Measurements from ENCODE around the gene MT4. TPM values are rescaled to one million over a fixed set of nuclear protein-coding genes. Genes with fewer than 3 reads are reported as not detected.

The MT4 gene
- polyA plus RNA-seq, 2 of the 4 experiments (the other 2 are of a cell fraction) = not detected

DNA sequence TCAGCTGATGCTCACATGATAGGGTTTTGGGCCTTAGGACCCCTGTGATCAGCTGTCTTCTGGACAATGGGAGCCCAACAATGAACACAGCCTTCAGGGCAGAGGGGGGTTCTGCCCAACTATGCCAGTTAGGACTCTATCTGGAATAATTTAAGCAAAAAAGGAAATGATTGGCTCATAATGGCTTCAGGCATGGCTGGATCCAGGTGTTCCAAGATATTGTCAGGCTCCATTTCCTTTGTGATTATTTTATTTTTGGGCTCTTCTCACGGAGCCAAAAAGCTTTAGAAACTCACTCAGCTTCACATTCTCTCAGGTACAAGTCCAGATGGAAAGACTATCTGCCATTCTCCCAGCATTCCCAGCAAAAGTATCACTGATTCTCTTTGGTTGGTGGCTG lies 40.6 kb downstream of the MT4 start:
- whole genome bisulfite sequencing (ENCODE audit: missing lambda C conversion rate) = 100% methylated on average over 1 of the region's 1 CpG
- no peak for FAIRE-seq
- CTCF ChIA-PET = interaction anchor here (1.1 to 19.7 kb wide), 10 partner anchors 11 to 97 kb away, joined by 3 to 340 read pairs (median 6); partner anchors contain the start of genes MT1A, MT1B and MT1F

DNA sequence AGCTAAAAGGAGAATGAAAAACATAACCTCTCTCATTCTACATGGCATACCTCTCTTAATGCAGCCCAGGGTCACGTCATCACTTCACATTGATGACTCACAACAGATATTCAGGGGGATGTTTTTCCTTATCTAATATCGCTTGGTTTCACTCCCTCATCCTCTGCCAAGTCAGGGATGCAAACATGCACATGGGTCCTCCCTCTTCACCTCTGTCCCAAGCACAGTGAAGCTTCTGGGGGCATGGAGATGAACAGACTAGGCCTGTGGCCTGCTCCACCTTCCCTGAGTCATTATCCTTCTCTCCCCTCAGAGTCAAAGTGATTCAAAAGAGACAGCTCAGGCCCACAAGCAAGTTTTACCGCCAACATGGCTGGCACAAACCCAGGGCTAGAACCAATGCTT lies 41.2 kb downstream of the MT4 start:
- WGBS (ENCODE audit: missing lambda C conversion rate) = 17% methylated on average over 3 of the region's 3 CpGs
- Histone ChIP-seq H3K4me2 (peak overlapping the region; percentile 81), H3K27ac (peak overlapping the region; percentile 93 to 96), H3K4me1 (peaks cover 53% of the 10 kb centered on the region), H3K9me3 (no peaks in the 10 kb centered on the region), H3K4me3 (no peak overlapping the region)
- no peak for TF ChIP-seq HOXB5 (CRISPR knock-in tag; IDR thresholded peaks at IDR 0.05)
- no peak for TF ChIP-seq POLR2A (IDR thresholded peaks at IDR 0.05; ENCODE audit: low read length)
- TF ChIP-seq SREBF2 (IDR thresholded peaks at IDR 0.05) = no peak
- no peak for TF ChIP-seq FOXS1 (CRISPR knock-in tag; IDR thresholded peaks at IDR 0.05)
- no peak for TF ChIP-seq CEBPB (IDR thresholded peaks at IDR 0.05)
- TF ChIP-seq ATOH8 (CRISPR knock-in tag; IDR thresholded peaks at IDR 0.05; ENCODE audit: low read depth) = 0 out of 2 replicates have a peak, but pooled peaks have one; percentile 23
- no peak for TF ChIP-seq KDM1A (IDR thresholded peaks at IDR 0.05; ENCODE audit: low read depth)
- TF ChIP-seq, protein P1, sequence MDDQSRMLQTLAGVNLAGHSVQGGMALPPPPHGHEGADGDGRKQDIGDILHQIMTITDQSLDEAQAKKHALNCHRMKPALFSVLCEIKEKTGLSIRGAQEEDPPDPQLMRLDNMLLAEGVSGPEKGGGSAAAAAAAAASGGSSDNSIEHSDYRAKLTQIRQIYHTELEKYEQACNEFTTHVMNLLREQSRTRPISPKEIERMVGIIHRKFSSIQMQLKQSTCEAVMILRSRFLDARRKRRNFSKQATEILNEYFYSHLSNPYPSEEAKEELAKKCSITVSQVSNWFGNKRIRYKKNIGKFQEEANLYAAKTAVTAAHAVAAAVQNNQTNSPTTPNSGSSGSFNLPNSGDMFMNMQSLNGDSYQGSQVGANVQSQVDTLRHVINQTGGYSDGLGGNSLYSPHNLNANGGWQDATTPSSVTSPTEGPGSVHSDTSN (IDR thresholded peaks at IDR 0.05) = no peak
- 0 out of 5 replicates have a peak, but pooled peaks of 1 of the 2 experiments have one; percentile 1 for TF ChIP-seq JUN (IDR thresholded peaks at IDR 0.05)
- no peak for TF ChIP-seq EHF (CRISPR knock-in tag; IDR thresholded peaks at IDR 0.05)
- 0 out of 2 replicates have a peak, but pooled peaks have one; percentile 18 for TF ChIP-seq NFE2L2 (conservative IDR thresholded peaks at IDR 0.05; ENCODE audit: low read length)
- TF ChIP-seq MAX (IDR thresholded peaks at IDR 0.05) = peak; percentile 6; the same call in 1 of the 2 replicates
- no peak for TF ChIP-seq HES2 (IDR thresholded peaks at IDR 0.05)
- no peak for TF ChIP-seq ZFP36 (IDR thresholded peaks at IDR 0.05; ENCODE audit: borderline replicate concordance, partially characterized antibody)
- TF ChIP-seq FOSL2 (IDR thresholded peaks at IDR 0.05) = peak; percentile 59; the same call in 1 of the 2 replicates
- peak; percentile 93 for TF ChIP-seq FOSL2 (CRISPR knock-in tag; IDR thresholded peaks at IDR 0.05)
- no peak for TF ChIP-seq CBX8 (IDR thresholded peaks at IDR 0.05)
- no peak for TF ChIP-seq GATA3 (IDR thresholded peaks at IDR 0.05; ENCODE audit: borderline replicate concordance)
- TF ChIP-seq ZSCAN20 (CRISPR knock-in tag; IDR thresholded peaks at IDR 0.05) = no peak
- TF ChIP-seq HMGXB4 (CRISPR knock-in tag; IDR thresholded peaks at IDR 0.05; ENCODE audit: borderline replicate concordance) = no peak
- POLR2A ChIA-PET = interaction anchor here (0.8 to 10.8 kb wide), 7 partner anchors 9 to 155 kb away, joined by 3 to 185 read pairs (median 4); partner anchors contain the start of genes MT1F, MT1X, NUDT21 and OGFOD1
- FAIRE-seq = no peak
- ATAC-seq = peak; percentile 17 to 36; a peak in 5 of 6 replicates
- CTCF ChIA-PET = interaction anchor here (0.7 to 19.7 kb wide), 9 partner anchors 11 to 96 kb away, joined by 3 to 340 read pairs (median 4); partner anchors contain the start of genes MT1A, MT1B and MT1F
- DNase-seq (ENCODE audit: low read depth in 1 of 2, low spot score in 1 of 2) = peak; percentile 51 to 78

More for the DNA sequence above, 40.6 kb downstream of the MT4 start:
- no peak for ATAC-seq
- DNase-seq (ENCODE audit: low read depth in 1 of 2, low spot score in 1 of 2) = no peak
- Histone ChIP-seq H3K4me3 (no peak overlapping the region), H3K27ac (peak overlapping the region; percentile 93 to 96), H3K4me1 (peaks cover 47% of the 10 kb centered on the region), H3K4me2 (peak overlapping the region; percentile 81), H3K9me3 (no peaks in the 10 kb centered on the region)
- no peak for TF ChIP-seq HDAC2 (IDR thresholded peaks at IDR 0.05)
- TF ChIP-seq NPAS2 (CRISPR knock-in tag; IDR thresholded peaks at IDR 0.05; ENCODE audit: borderline replicate concordance) = no peak
- no peak for TF ChIP-seq JUN (IDR thresholded peaks at IDR 0.05)
- TF ChIP-seq SREBF2 (IDR thresholded peaks at IDR 0.05) = no peak
- no peak for TF ChIP-seq FOSB (CRISPR knock-in tag; IDR thresholded peaks at IDR 0.05)
- TF ChIP-seq PHF8 (IDR thresholded peaks at IDR 0.05; ENCODE audit: borderline replicate concordance, low read depth) = no peak
- no peak for TF ChIP-seq EP300 (IDR thresholded peaks at IDR 0.05)
- TF ChIP-seq RAD21 (conservative IDR thresholded peaks at IDR 0.05 in 1 of 2, IDR thresholded peaks at IDR 0.05 in 1 of 2) = no peak
- TF ChIP-seq, protein P2, sequence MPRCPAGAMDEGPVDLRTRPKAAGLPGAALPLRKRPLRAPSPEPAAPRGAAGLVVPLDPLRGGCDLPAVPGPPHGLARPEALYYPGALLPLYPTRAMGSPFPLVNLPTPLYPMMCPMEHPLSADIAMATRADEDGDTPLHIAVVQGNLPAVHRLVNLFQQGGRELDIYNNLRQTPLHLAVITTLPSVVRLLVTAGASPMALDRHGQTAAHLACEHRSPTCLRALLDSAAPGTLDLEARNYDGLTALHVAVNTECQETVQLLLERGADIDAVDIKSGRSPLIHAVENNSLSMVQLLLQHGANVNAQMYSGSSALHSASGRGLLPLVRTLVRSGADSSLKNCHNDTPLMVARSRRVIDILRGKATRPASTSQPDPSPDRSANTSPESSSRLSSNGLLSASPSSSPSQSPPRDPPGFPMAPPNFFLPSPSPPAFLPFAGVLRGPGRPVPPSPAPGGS (IDR thresholded peaks at IDR 0.05) = no peak
- no peak for TF ChIP-seq HES2 (IDR thresholded peaks at IDR 0.05)
- TF ChIP-seq USF2 (IDR thresholded peaks at IDR 0.05) = no peak
- no peak for TF ChIP-seq RARB (CRISPR knock-in tag; IDR thresholded peaks at IDR 0.05)
- no peak for TF ChIP-seq ZNF302 (CRISPR knock-in tag; IDR thresholded peaks at IDR 0.05)
- POLR2A ChIA-PET = interaction anchor here (0.9 to 10.8 kb wide), 4 partner anchors 38 to 154 kb away, joined by 3 to 185 read pairs (median 4); partner anchors contain the start of genes MT1X, NUDT21 and OGFOD1

Measured in A549 (cell line).